GM18909 (cell line): ENCODE measurements around the gene WFDC1.

ENCODE experiments used
- ATAC-seq: cut with Tn5 transposase; IDR thresholded peaks from one replicate; pipeline ENCODE4 v1.9.1; 2021; ENCODE audit warnings: mild to moderate bottlenecking; ENCODE audit not compliant: unreplicated experiment, poor library complexity

WFDC1 gene, protein sequence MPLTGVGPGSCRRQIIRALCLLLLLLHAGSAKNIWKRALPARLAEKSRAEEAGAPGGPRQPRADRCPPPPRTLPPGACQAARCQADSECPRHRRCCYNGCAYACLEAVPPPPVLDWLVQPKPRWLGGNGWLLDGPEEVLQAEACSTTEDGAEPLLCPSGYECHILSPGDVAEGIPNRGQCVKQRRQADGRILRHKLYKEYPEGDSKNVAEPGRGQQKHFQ

DNA sequence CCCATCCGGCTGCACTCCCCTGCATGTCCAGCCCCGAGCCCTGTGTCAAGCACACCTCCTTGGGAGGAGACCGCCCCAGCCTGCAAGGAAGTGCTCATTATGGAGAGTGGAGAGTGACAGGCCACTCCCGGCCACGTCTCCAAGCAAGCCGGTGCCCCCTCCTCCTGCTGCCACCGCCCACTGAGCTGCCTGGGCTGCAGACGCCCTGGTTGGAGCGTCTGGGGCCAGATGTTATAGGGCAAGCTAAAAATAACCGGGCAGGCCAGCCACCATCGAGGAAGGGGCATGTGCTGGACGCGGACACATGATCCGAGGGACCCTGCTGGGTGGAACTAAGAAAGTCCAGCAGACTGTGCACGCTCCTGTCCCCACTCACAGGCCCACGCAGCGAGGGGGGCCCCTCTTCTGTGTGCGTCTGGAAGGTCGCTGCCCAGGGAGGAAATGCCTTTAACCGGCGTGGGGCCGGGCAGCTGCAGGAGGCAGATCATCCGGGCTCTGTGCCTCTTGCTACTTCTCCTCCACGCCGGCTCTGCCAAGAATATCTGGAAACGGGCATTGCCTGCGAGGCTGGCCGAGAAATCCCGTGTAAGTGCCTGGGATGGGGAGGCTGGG lies at the start of gene WFDC1:
Gene WFDC1 (plus strand): TSS at position 348 of the 612 bp plus-strand sequence. CDS start 94 bp downstream, at position 442.
- ATAC-seq = no peak

DNA sequence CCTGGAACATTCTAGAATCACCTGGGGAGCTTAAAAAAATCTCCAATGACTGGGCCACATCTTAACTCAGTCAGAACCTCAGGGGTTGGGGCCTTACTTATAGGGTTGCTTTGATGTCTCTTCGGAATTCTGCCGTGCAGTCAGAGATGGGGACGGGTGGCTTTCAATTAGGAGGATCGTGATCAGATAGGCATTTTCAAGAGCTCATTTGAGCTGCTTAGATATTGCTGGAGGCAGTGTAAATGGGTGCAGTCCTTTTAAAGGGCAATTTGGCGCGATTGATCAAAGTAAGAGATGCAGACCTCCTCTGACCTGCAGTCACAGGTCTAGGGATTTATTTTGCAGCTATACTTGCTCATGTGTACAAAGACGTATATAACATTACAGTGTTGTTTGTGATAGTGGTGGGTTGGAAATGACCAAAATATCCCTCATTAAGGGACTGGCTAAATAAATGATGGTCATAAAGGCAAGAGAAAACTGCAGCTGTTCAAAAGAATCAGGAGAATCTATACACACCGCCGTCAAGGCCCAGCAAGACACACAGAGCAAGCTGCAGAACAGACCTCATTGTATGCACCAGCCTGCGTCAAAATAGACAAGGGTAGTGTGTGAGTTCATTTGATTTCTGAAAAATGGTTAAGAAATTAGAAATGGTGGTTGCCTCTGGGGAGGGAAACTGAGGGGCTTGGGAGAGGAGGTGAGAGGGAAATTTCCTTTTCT lies 48.6 kb upstream of the WFDC1 start:
- ATAC-seq = no peak

DNA sequence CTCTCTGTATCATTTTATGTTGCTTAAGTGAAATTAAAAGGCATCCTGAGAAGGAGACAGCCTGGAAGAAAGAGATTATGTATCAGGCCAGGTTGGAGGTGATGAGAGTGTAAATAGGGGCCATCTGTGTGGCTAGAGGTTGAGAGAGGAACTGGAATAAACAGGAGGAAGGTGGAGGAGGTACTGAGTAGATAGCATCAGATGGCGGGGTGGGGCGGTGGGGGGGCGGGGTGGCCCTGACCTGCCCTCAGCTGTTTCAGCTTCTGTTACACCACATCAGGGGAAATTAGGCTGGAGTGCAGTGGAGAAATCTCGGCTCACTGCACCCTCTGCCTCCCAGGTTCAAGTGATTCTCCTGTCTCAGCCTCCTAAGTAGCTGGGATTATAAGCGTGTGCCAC lies 48.0 kb upstream of the WFDC1 start:
- no peak for ATAC-seq

DNA sequence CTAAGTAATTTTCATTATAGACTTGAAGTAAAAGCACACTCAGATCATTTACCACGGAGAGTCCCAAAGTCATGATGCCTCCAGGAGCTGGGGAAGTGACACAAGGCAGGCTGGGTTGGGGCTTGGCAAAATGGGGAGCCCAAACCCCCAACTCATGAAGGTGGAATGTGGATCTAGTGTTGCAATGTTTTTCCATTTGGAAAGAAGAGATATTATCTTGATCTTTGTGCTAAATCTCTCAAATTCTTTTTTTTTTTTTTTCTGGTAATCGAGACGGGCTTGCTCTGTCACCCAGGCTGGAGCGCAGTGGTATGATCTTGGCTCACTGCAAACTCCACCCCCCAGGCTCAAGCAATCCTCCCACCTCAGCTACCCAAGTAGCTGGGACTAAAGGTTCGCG lies 47.3 kb upstream of the WFDC1 start:
- no peak for ATAC-seq

DNA sequence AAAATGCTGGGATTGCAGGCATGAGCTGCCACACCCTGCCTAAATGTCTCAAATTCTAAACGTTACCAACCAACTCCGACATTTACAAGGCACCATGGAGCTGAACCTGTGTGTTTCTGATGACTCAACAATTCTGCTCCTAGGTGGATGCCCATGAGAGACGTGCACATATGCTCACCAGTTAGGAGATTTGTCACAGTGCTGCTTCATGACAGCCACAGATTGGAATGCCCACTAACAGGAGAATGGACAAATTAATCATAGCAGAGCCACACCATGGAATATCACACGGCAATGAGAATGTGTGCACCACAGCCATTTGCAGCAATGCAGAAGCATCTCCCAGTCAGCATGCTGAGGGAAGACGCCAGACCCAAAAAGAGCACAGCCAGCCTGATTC lies 46.8 kb upstream of the WFDC1 start:
- ATAC-seq = no peak

DNA sequence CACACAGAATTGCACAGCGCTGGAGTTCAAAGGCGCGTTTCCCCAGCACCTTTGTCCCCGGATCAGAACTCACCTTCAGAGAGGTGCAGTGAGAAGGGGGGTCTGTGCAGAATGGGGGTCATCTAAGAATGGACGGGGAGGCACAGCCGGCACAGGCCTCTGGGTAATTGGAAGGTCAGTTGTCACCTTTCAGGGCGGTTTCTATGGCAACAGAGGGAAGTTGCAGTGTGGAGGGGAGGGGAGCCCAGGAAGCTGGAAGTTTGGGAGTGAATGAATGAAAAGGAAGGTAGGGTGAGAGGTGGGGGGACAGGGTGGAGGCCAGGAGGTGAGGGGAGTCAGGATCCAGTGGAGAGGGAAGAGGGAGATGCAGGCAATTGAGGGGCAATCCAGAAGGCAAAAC lies 42.5 kb upstream of the WFDC1 start:
- ATAC-seq = no peak

DNA sequence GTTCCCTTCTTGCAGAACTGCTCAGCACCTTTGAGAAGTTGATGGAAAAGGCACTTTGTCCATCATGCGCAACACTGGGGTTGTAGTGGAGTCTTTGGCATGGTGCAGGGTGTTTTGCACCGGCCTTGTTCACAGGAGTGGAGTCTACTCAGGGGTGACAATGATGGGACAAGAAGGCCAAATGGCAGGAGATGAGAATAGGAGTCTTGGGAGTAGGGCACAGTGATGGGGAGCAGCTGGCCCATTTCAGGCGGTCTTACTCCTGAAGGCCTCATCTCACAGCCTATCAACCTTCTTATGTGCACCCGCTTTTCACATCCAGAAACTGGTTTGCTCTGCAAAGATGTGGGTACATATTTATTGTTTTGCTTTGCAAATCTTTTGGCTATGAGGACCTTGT lies 41.5 kb upstream of the WFDC1 start:
- no peak for ATAC-seq

DNA sequence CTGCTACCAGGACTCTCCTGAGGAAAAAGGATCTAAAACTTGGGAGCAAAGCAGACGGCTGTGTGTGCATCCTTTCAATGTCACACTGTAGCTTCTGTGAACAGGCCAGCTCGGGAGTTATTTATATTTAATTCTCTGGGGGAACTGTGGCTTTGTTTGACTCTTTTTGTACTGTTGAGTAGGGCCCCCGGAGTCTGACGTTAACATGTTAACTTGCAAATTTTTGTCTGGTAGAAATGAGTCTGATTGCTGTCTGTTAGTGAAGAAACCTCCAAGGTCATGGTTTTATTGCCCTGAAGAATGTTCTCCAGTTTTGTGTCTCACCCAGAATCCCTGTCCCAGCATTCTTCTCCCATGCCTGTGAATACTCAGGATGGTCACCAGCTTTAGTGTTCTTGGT lies 40.6 kb upstream of the WFDC1 start:
- ATAC-seq = no peak

DNA sequence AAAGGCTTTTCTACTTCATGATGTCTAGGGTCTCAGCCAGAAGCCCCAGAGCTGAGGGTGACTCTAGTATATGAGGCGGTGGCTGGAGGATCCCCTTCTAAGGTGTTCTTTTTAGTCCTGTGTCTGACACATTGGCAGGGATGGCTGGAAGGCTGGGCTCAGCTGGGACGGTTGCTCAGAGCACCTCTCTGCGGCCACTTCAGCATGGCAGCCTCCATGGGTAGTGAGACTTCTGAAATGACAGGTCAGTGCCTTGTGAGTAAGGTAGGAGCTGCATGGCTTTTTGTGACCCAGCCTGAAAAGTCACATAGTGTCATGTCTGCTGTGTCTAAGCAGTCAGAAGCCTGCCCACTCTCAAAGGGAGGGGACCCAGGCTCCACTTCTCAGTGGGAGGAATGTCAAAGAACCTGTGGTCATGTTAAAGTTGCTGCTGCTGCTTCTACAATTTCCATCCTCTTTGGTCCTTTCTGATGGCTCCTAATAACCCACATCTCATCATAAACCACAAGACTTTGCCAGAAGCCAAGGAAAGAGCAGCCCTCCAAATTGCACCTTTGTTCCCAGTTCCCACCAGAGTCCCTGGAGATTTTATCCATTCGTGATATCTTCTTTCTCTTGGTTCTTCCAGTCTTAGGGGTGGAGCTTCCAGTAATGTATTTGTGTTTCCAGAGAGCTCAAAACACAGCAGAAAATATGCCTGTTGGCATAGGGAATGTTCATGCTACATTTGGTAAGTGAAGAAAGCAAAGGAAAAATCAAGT lies 39.4 kb upstream of the WFDC1 start:
- ATAC-seq = no peak

DNA sequence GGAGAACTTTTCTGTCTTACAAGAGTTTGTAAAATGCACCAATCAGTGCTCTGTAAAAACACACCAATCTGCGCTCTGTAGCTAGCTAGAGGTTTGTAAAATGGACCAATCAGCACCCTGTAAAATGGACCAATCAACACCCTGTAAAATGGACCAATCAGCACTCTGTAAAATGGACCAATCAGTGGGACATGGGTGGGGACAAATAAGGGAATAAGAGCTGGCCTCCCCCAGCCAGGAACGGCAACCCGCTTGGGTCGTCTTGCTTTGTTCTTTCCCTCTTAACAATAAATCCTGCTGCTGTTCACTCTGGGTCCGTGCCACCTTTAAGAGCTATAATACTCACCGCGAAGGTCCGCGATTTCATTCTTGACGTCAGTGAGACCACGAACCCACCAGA lies 36.4 kb upstream of the WFDC1 start:
- no peak for ATAC-seq

DNA sequence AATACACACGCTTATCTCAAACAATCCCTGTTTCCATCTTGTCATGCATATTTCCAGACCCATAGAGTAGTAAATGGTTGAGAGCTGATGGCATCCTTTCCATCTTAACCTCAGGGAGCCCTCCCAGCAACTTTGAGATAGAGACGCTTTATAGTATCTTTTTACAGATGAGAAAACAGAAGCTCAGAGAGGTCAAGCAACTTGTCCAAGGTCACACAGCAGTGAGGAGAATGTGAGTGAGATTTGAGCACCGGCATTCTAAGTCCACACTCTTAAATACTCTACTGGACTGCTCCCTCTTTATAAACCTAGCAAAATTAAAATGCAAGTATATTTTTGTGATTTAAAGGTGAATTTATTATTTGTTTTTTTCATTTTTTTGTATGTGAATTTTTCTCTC lies 35.0 kb upstream of the WFDC1 start:
- ATAC-seq = no peak

DNA sequence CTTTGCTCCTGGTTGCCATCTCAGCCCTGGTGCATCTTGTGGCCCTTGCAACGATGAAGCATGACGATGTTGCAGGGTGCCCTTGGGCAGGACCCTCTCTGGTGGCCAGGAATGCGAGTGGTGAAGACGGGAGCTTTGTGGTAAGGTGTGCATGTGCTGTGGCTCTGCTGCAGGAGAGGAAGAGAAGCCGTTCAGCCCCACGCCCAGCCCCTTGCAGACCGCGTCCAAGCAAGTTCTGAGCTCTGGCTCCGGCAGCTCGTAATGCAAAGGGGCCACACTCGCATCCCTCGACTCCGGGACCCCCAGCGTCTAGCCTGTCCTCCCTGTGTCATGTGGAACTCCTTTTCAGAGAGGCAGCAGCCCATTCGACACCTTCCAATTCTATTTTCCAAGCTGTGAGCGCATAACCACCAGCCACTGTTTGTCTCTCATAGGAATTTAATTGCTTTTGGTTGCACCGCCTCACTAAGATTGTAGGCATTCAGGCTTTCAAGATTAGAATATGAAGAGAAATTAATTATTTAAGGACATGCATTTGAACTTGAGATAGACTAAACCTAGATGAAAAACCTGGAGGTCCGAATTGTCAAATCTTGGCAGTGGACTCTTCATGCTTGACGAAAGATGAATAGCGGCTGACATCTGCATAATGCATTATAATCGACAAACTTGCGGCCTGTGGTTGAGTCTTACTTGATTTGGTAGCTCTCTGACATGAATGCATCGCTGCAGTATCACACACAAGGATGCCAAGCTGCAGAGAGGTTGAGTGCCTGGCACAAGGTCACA lies 33.7 kb upstream of the WFDC1 start:
- ATAC-seq = no peak

DNA sequence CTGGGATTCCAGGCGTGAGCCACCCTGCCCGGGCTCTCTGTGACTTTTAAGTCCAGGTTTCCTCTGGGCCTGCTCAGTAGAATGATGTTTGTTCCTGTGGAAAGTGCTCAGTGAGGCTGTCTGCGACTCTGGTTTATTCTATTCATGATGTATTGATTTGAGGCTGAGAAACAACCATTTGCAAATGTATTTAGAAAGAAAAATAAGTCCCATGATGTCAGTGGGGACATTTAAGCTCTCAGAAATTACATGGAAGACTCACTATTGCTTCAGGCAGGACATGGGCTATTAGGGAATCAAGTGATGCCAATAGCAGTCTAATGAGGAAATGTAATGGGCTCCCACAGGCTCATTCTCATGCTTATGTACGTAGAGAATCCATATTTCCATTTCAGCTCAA lies 32.6 kb upstream of the WFDC1 start:
- ATAC-seq = no peak

DNA sequence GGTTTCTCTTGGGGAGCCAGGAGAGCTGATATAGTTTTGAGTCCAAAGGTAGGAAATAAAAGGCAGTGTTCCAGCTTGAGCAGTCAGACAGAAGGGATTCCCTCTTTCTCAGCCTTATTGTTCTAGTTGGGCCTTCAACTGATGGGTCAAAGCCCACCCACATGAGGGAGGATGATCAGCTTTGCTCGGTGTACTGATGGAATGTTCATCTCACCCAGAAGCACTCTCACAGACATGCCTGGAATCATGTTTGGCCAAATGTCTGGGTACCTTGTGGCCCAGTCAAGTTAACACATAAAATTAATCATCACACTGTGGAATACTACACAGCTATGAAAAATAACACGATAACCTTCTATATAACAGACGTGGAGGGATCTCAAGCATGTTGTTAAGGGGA lies 31.7 kb upstream of the WFDC1 start:
- ATAC-seq = no peak

DNA sequence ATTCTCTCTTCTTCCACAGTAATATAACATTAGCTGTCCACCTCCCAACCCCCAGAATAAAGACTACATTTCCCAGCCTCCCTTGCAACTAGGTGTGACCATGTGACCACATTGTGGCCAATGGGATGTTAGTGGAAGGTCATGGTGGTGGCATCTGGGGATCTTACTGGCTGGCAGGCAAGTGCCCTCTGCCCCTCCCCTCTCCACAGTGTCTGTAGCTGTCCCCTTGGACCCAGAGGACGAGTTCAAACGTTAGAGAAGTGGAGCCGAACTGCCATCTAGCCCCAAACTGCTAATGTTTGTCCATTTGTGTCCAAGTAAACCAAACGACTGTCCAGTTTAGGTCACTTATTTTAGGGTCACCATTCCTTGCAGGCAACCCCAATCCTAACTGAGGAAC lies 28.2 kb upstream of the WFDC1 start:
- no peak for ATAC-seq

DNA sequence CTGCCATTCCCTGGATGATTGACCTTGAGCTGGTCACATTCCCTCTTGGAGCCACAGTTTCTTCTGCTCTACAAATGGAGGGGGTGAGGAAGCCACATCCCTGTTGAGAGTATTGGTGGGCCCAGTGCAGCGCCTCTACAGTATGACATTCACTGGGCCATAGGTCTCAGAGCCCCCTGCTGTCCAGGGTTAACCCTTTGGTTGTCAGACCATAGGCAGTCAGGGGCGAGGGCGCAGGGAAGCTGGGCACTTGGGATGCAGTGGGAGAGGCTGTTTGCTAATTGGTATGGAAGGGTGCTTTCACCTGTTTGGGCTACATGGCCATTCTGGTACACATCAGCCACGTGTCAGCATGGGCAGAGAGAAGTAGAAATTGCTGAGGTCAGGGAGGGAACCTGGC lies 27.3 kb upstream of the WFDC1 start:
- no peak for ATAC-seq

DNA sequence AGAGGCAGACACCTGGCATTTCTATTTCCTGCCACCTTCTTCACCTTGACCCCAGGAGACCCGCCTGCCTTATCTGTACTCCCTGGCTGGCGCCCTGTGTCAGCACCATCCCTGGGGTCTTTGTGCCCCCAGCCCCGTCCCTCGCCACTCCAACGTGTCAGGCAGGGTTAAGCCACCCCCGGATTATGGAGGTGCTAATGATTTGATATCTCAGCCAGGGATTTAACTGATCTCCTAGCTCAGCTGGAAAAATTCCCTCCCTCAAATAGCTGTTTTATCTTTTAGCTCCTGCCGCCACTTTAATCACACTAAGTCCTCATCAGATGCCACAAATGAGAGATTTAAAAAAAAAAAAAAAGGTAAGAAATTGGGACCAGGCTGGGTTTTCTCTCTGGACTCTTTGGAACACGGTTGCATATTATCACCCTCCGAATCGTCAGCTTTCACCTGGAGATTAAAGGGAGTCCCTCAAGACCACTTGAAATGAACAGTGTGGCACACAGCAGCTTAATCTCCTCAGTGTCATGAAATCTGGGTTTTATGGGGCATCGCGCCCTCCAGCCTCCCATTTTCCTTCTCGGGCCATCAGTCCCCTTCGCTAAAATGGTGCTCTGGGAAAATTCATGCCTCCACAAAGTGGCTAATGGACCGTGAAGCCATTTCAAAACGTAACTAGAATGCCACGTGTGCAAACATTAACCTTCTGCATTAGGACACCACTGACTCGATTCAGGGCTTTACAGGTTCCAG lies 26.2 kb upstream of the WFDC1 start:
- no peak for ATAC-seq

DNA sequence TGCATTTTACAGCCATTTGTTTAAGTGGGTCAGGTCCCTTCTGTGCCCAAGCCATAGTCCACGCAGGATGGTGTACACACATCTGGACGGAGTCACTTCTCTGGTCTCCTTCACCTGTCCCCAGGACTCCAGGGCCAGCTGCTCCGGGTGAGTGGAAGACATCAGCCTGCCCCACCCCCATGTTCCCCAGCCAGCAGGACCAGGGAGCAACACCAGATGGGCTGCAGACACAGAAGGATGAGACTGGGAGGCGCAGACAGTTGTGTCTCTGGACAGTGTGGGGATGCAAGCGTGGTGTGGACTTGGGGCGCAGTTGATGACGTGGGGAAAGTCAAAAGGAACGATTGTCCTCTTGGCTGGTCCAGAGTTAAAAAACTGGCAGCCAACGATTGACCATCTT lies 24.6 kb upstream of the WFDC1 start:
- no peak for ATAC-seq

DNA sequence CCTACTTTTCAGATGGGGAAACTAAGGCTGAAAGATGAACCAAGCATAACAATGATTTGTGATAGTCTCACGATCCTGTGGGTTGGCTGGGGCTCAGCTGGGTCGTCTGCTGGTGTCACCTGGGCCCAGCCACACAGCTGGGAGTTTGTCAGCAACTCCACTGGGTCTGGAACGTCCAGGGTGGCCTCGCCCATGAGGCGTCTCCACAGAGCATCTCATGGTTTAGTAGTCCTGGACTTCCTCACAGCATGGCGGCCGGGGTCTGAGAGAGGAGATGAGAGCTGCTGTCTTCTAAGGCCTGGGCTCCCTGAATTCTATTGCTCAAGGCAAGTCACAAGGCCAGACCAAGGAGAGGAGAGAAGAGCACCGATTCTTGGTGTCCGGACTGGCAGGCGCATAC lies 24.1 kb upstream of the WFDC1 start:
- no peak for ATAC-seq

DNA sequence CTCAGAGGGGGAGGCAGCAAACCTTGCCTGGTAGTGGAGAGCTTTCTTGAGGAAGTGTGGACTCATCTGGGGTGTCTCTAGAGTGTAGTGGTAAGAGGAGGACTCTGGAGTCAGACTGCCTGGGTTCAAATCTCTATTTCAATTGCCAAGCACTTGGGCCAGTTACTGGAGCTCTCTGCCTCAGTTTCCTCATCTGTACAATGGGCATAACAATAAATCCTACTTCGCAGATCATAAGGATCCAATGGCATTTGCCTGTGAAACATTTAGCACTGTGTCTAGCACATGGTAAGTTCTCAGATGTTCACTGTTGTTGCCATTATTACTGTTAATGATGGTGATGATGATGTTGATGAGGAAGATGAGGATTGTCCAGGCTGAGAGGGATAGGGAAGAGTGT lies 23.6 kb upstream of the WFDC1 start:
- ATAC-seq = no peak
